HG03520 (cell line): ENCODE results near the gene ADGRB2.

Experiments
- ATAC-seq: cut with Tn5 transposase; IDR thresholded peaks from one replicate; pipeline ENCODE4 v1.9.1; 2021; ENCODE audit warnings: mild to moderate bottlenecking, moderate library complexity; ENCODE audit not compliant: unreplicated experiment

The ADGRB2 gene

GRCh38 chr1:31765041-31765467 is 914 bp upstream of the ADGRB2 start:
- no peak for ATAC-seq

DNA sequence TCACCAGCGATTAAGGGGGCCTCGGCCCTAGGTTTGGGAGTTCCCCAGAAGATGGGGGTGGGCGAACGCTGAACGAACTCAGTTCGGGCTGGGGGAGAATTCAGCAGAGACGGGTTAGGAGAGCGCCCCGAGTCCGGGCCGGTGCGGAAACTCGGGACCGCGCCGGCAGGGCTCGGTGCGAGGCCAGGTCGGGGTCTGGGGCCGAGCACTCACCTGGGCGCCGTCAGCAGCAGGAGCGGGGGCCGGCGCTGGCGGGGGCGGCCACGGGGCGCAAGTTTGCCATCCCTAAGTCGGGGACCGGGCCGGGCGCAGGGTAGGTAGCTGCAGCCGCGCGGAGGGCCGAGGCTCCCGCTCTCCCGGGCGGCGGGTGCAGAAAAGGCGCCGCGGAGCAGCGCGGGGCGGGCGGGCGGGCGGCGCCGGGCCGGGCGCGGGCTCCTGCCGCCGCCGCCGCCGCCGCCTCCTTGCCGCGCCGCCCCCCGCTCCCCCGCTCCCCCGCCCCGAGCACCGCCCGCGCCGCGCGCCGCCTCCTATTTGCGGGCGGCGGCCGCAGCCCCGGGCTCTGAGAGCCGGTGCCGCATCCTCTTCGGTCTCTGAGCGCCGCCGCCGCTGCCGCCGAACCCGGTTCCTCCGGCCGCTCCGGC is 349 bp downstream of the ADGRB2 start:
- ATAC-seq, result no peak

DNA sequence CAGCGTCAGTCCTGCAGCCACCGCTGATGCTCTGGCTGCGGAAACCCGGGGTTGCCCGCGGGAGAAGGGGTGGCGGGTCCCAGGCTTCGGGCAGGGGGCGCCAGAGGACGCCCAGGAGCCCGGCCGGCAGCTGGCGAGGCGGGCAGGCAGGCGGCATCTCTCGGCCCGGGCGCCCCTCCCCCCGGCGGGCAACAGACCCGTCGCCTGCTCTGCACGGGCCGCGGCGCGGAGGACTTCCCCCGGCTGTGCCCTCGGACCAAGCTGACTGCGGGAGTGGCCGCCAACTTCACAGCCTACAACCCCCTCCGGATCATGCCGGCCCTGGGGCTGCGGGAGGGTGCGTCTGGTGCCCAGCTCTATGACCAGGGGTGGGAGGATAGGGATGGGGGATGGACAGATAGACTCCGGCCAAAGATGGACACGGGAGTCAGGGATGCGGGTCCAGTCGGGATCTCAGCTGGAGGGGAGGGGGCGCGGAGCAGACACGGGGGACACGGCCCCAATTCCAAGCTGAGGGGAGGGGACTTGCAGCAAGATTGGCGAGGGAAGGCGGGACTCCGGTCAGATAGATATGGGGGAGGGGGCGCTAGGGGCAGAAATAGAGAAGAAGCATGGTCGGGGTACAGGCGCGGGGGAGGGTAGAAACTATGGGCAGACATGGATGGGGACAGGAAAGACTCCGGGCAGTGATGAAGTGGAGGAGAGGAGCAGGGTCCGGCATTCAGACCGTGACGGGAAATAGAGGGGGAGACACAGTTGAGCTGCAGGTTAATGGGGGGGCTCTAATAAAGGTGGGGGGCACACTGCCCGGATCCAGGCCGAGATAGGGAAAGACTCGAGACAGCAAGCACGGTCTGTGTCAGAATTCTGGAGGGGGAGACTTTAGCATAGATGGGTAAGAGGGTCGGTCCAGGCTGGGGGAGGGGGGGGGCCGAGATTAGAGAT is 1.1 kb downstream of the ADGRB2 start:
- ATAC-seq, result no peak

DNA sequence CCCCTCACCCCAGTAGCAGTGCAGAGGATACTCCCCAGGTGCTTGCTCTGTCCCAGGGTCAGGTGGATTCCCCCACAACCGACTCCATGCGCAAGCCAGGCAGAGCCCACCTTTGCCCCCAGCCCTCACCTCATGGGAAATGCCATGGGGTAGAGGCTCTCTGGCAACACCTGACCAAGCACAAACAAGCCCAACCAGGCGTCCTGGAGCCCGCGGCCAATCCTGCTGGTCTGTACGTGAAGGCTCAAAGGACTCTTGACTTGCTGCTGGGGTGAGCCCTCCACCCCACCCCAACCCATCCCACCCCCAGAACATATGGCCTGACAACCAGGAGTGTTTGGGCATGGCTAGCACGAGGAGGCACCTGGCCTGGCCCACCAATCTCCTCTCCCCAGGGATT is 1.8 kb downstream of the ADGRB2 start:
- no peak for ATAC-seq

GRCh38 chr1:31761883-31762282 is 2.3 kb downstream of the ADGRB2 start:
- ATAC-seq, result no peak

GRCh38 chr1:31760471-31761470 is 3.4 kb downstream of the ADGRB2 start:
- no peak for ATAC-seq

GRCh38 chr1:31759298-31760023 is 4.7 kb downstream of the ADGRB2 start:
- ATAC-seq, result no peak

GRCh38 chr1:31758823-31759222 is 5.3 kb downstream of the ADGRB2 start:
- ATAC-seq, result no peak

GRCh38 chr1:31757989-31758388 is 6.2 kb downstream of the ADGRB2 start:
- no peak for ATAC-seq

- ATAC-seq, result no peak
These were observed 6.9 kb downstream of the ADGRB2 start for GRCh38 chr1:31757204-31757679.

GRCh38 chr1:31756578-31756977 is 7.6 kb downstream of the ADGRB2 start:
- ATAC-seq, result no peak

- no peak for ATAC-seq
These were observed 8.2 kb downstream of the ADGRB2 start for GRCh38 chr1:31755850-31756492.

- no peak for ATAC-seq
These were observed 8.9 kb downstream of the ADGRB2 start for GRCh38 chr1:31755197-31755611.

DNA sequence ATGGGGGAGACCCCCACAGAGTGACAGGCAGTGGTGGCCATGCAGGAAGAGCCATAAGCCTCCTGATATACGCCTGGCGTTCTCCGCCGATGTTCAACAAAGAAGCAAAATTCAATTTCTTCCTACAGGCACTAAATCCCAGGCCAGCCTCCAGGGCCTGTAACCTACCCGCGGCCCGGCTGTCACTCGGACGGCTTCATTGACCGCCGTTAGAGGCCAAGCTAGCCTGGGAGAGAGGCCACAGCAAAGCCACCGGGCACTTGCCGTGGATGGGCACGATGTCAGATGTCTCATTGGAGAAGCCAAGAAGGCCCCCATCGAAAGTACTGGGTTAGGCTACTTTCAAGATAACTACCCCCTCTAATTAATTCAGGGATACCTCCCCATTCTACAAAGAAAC is 9.7 kb downstream of the ADGRB2 start:
- no peak for ATAC-seq

DNA sequence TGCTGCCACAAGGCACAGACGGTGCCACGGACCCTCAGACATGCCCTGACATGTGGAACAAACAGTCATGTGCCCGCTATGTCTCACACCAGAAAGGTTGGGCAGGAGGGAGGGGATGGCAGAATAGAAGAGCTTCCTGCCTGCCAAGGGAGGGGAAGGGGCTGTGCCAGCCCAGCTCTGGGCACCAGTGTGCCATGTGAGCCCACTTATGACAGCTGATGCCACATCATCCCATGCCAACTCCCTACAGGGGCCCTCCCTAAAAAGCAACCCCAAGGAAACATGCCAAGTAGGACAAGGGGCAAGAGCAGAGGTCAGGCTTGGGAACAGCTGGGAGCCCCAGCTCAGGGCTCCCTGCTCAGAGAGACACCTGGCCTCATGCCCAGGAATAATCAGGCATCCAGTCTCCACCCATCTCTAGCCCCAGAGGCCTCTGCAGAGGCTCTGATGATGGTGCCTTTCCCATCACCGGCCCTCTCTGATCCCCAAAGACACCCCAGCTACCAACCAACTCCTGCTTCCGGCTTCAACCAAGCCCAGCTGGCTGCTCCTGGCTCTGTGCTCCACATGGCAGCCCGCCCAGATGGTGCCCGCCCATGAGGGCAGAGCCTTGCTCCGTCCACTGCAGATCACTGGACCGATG is 10.3 kb downstream of the ADGRB2 start:
- ATAC-seq, result no peak

GRCh38 chr1:31752952-31753475 is 11.1 kb downstream of the ADGRB2 start:
- ATAC-seq, result no peak

DNA sequence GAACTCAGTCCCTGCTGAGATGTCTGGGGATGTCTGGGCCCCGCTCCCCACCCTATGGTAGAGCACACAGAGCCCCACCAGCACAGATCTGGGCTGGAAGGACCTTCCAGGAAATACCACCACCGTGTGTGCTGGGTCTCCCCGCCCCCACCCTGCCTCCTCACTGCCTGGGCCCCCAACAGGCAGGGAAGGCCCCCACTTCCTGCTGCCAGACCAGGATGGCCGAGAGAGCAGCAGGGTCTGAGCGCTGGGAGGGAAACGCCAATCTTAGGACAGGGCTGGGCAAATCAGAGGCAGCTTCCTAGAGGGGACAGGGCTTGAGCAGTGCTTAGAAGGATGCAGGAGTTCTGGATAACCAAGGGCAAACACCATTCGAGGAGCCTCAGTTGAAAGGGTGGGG is 11.9 kb downstream of the ADGRB2 start:
- ATAC-seq, result no peak

- no peak for ATAC-seq
These were observed 12.3 kb downstream of the ADGRB2 start for GRCh38 chr1:31751822-31752241.
